Trophoblast cell (in vitro differentiated cells and primary cell): Measurements from ENCODE around the gene HECTD4.

Experiments used
- DNase-seq, 2 donors: peaks; one replicate each; pipeline ENCODE4 v3.0.0-alpha.2; 2016
- H2AFZ ChIP-seq: 2 replicates; pipeline ENCODE4 v1.6.1; 2013; ENCODE audit warnings: low read length, moderate library complexity, mild to moderate bottlenecking; ENCODE audit not compliant: insufficient read depth, poor library complexity
- H2AK5ac ChIP-seq: 2 replicates; pipeline ENCODE4 v1.6.1; 2013; ENCODE audit warnings: mild to moderate bottlenecking, low read length
- H2BK120ac ChIP-seq: 2 replicates; pipeline ENCODE4 v1.6.1; 2013; ENCODE audit warnings: low read length, mild to moderate bottlenecking, moderate library complexity; ENCODE audit not compliant: insufficient read depth, poor library complexity
- H2BK12ac ChIP-seq: 2 replicates; pipeline ENCODE4 v1.6.1; 2013; ENCODE audit warnings: mild to moderate bottlenecking, low read length, moderate library complexity
- H2BK5ac ChIP-seq: 2 replicates; pipeline ENCODE4 v1.6.1; 2013; ENCODE audit warnings: low read length, low read depth, moderate library complexity, mild to moderate bottlenecking; ENCODE audit not compliant: poor library complexity
- H3K14ac ChIP-seq: 2 replicates; pipeline ENCODE4 v1.6.1; 2013; ENCODE audit warnings: mild to moderate bottlenecking, low read length
- H3K18ac ChIP-seq: 2 replicates; pipeline ENCODE4 v1.6.1; 2013; ENCODE audit warnings: mild to moderate bottlenecking, low read length
- H3K23ac ChIP-seq: 2 replicates; pipeline ENCODE4 v1.6.1; 2013; ENCODE audit warnings: low read length
- H3K27ac ChIP-seq: 2 replicates; pipeline ENCODE4 v1.5.1; 2013; ENCODE audit warnings: low read depth, mild to moderate bottlenecking, inconsistent platforms, low read length, moderate library complexity
- H3K27me3 ChIP-seq: 2 replicates; pipeline ENCODE4 v1.6.1; 2013; ENCODE audit warnings: inconsistent platforms, mild to moderate bottlenecking, low read length, moderate library complexity; ENCODE audit not compliant: insufficient read depth
- H3K36me3 ChIP-seq, 2 experiments: 1 replicate in 1 of 2; 2 replicates in 1 of 2; pipeline ENCODE4 v1.6.1; 2013; ENCODE audit warnings: low read length in 2 of 2, mild to moderate bottlenecking in 2 of 2, moderate library complexity in 1 of 2; ENCODE audit not compliant: insufficient read depth in 2 of 2, control insufficient read depth in 1 of 2
- H3K4ac ChIP-seq: 2 replicates; pipeline ENCODE4 v1.6.1; 2013; ENCODE audit warnings: low read depth, mild to moderate bottlenecking, low read length, moderate library complexity
- H3K4me1 ChIP-seq, 2 experiments: 1 replicate in 1 of 2; 2 replicates in 1 of 2; pipeline ENCODE4 v1.6.1; 2013; ENCODE audit warnings: low read length in 2 of 2, mild to moderate bottlenecking in 2 of 2, moderate library complexity in 1 of 2; ENCODE audit not compliant: insufficient read depth in 2 of 2, control insufficient read depth in 1 of 2
- H3K4me2 ChIP-seq: 2 replicates; pipeline ENCODE4 v1.6.1; 2013; ENCODE audit warnings: inconsistent platforms, mild to moderate bottlenecking, low read length, moderate library complexity
- H3K4me3 ChIP-seq: 2 replicates; pipeline ENCODE4 v1.5.1; 2013; ENCODE audit warnings: mild to moderate bottlenecking, low read depth, low read length, inconsistent platforms
- H3K79me1 ChIP-seq: one replicate; pipeline ENCODE4 v1.6.1; 2013; ENCODE audit warnings: low read length
- H3K79me2 ChIP-seq: 2 replicates; pipeline ENCODE4 v1.6.1; 2013; ENCODE audit warnings: low read length, mild to moderate bottlenecking; ENCODE audit not compliant: control insufficient read depth, insufficient read depth, poor library complexity
- H3K9ac ChIP-seq: 2 replicates; pipeline ENCODE4 v1.6.1; 2013; ENCODE audit warnings: mild to moderate bottlenecking, low read length
- H3K9me3 ChIP-seq: 2 replicates; pipeline ENCODE4 v1.6.1; 2013; ENCODE audit warnings: low read depth, mild to moderate bottlenecking, control low read depth, inconsistent platforms, low read length; ENCODE audit not compliant: insufficient read depth
- H4K12ac ChIP-seq: 2 replicates; pipeline ENCODE4 v1.6.1; 2013; ENCODE audit warnings: low read depth, mild to moderate bottlenecking, low read length, moderate library complexity
- H4K8ac ChIP-seq: 2 replicates; pipeline ENCODE4 v1.6.1; 2013; ENCODE audit warnings: low read depth, mild to moderate bottlenecking, low read length, moderate library complexity
- H4K91ac ChIP-seq: one replicate; pipeline ENCODE4 v1.6.1; 2013; ENCODE audit warnings: low read depth, mild to moderate bottlenecking, low read length, moderate library complexity
- WGBS: extraction: QIAGEN DNeasy Blood & Tissue Kit; methylation state at CpG from one replicate; pipeline ENCODE4 v1.1.7; 2013; ENCODE audit warnings: missing lambda C conversion rate; ENCODE audit not compliant: insufficient read length, insufficient coverage; ENCODE audit errors: extremely low coverage; 5-methylcytosine and 5-hydroxymethylcytosine counted together

Gene HECTD4

DNA sequence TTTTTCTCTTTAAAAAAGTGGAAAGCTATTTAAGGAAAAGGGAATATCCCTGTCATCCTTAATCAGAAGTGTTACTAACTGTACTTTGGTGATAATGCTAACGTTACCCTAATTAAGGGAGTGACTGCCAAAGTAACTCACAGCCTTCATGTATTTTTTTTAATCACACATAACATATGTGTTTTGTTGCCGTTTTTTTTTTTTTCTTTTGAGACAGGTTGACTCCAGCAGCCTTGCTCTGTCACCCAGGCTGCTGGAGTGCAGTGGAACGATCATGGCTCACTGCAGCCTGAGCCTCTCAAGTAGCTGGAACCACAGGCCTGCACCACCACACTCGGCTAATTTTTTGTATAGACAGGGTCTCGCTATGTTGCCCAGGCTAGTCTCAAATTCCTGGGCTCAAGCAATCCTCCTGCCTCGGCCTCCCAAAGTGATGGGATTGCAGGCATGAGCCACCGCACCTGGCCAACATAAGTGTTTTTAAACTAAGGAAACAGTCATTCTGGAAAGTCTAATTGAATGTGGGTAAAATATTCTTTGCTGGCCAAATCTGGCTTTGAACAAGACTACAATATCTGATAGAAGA, 56.5 kb downstream of the HECTD4 start:
- Histone ChIP-seq H2BK5ac (no peak overlapping the region), H3K9me3 (no peaks in the 10 kb centered on the region), H3K18ac (no peak overlapping the region), H3K4me2 (no peak overlapping the region), H3K79me1 (no peaks in the 10 kb centered on the region), H3K4me1 (no peaks in the 10 kb centered on the region), H4K91ac (no peak overlapping the region), H3K4ac (no peak overlapping the region), H2AFZ (no peak overlapping the region), H2AK5ac (no peak overlapping the region), H3K36me3 (no peaks in the 10 kb centered on the region), H3K79me2 (no peaks in the 10 kb centered on the region), H4K8ac (no peak overlapping the region), H3K4me3 (no peak overlapping the region), H3K14ac (no peak overlapping the region), H4K12ac (no peak overlapping the region), H3K9ac (no peak overlapping the region), H2BK12ac (no peak overlapping the region), H3K27me3 (no peaks in the 10 kb centered on the region), H2BK120ac (no peak overlapping the region), H3K27ac (no peak overlapping the region), H3K23ac (no peak overlapping the region)
- no CpG with 5 or more reads among the region's 7 CpGs for WGBS
- DNase-seq = no peak

GRCh38 chr12:112325157-112325556, 57.1 kb downstream of the HECTD4 start:
- Histone ChIP-seq H4K8ac (no peak overlapping the region), H2BK120ac (no peak overlapping the region), H2AK5ac (no peak overlapping the region), H3K4ac (no peak overlapping the region), H3K4me3 (no peak overlapping the region), H2BK5ac (no peak overlapping the region), H3K18ac (no peak overlapping the region), H3K14ac (no peak overlapping the region), H3K23ac (no peak overlapping the region), H3K4me2 (no peak overlapping the region), H4K12ac (no peak overlapping the region), H4K91ac (no peak overlapping the region), H3K79me1 (no peaks in the 10 kb centered on the region), H3K27ac (no peak overlapping the region), H3K4me1 (no peaks in the 10 kb centered on the region), H3K9ac (no peak overlapping the region), H3K27me3 (no peaks in the 10 kb centered on the region), H2BK12ac (no peak overlapping the region), H3K79me2 (no peaks in the 10 kb centered on the region), H3K9me3 (no peaks in the 10 kb centered on the region), H2AFZ (no peak overlapping the region), H3K36me3 (no peaks in the 10 kb centered on the region)
- no peak for DNase-seq
- WGBS = no CpG with 5 or more reads among the region's 1 CpG

GRCh38 chr12:112322882-112323547, 59.2 kb downstream of the HECTD4 start:
- DNase-seq = peak in 1 of 2 donors; percentile 20
- Histone ChIP-seq H3K4me2 (no peak overlapping the region), H4K12ac (no peak overlapping the region), H2BK5ac (no peak overlapping the region), H3K4me1 (no peaks in the 10 kb centered on the region), H3K9ac (no peak overlapping the region), H3K27me3 (no peaks in the 10 kb centered on the region), H3K18ac (no peak overlapping the region), H3K14ac (no peak overlapping the region), H4K8ac (no peak overlapping the region), H3K79me1 (no peaks in the 10 kb centered on the region), H3K36me3 (peaks cover 0 to 5% of the 10 kb centered on the region in 2 experiments), H4K91ac (no peak overlapping the region), H3K79me2 (no peaks in the 10 kb centered on the region), H2AK5ac (no peak overlapping the region), H3K27ac (no peak overlapping the region), H3K23ac (no peak overlapping the region), H2BK12ac (no peak overlapping the region), H2AFZ (no peak overlapping the region), H3K4me3 (no peak overlapping the region), H3K4ac (no peak overlapping the region), H2BK120ac (no peak overlapping the region), H3K9me3 (no peaks in the 10 kb centered on the region)
- no CpG with 5 or more reads among the region's 4 CpGs for WGBS

DNA sequence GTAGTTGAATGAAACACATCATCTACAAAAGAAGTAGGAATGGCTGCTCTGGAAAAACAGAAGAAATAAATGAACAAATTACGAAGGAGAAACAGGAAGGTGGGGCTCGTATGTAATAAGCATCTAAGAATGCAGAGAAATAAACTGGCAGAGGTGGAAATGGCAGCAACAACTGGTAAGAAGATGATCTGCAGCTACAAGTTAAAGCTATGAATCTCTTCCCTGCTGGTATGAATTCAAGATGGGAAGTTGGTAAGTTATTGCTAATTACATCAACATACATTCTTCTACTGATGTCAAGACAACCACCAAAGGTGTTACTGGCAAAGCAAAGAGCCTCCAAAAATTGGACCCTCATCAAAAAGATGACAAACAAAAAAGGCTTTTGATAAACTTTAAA, 59.8 kb downstream of the HECTD4 start:
- DNase-seq = peak in 1 of 2 donors; percentile 21
- Histone ChIP-seq H3K36me3 (peaks cover 0 to 5% of the 10 kb centered on the region in 2 experiments), H3K4me3 (no peak overlapping the region)

More for the DNA sequence above, 59.8 kb downstream of the HECTD4 start:
- Histone ChIP-seq H3K9me3 (no peaks in the 10 kb centered on the region), H3K27me3 (no peaks in the 10 kb centered on the region), H3K23ac (no peak overlapping the region), H2AK5ac (no peak overlapping the region), H3K14ac (no peak overlapping the region), H3K18ac (no peak overlapping the region), H3K79me2 (no peaks in the 10 kb centered on the region), H3K4me1 (no peaks in the 10 kb centered on the region), H2BK120ac (no peak overlapping the region), H3K79me1 (no peaks in the 10 kb centered on the region), H4K8ac (no peak overlapping the region), H4K12ac (no peak overlapping the region), H3K4me2 (no peak overlapping the region), H2BK5ac (no peak overlapping the region), H2BK12ac (no peak overlapping the region), H4K91ac (no peak overlapping the region), H2AFZ (no peak overlapping the region), H3K4ac (no peak overlapping the region), H3K27ac (no peak overlapping the region), H3K9ac (no peak overlapping the region)
- no CpG with 5 or more reads among the region's 2 CpGs for WGBS
